T-helper 2 cell treated with Interferon-gamma antibody and Interleukin-4, amounts not matched to agents 100 ng/mL and 5 ng/mL, for 36 hours (primary cell): ENCODE results near the gene RALGPS2. TPM values are rescaled to one million over a fixed set of nuclear protein-coding genes. Genes with fewer than 3 reads are reported as not detected.

Experiments used
- intact Hi-C: fragments of 100-400 bp; cut with micrococcal nuclease; formaldehyde crosslinking; loops from one replicate; pipeline ENCODE4 v1.15.1; 2023
- total RNA-seq: library from RNA; stranded (reverse); gene quantifications from 2 replicates; pipeline ENCODE4 v1.2.3, GENCODE V29; 2022

RALGPS2 gene, protein sequence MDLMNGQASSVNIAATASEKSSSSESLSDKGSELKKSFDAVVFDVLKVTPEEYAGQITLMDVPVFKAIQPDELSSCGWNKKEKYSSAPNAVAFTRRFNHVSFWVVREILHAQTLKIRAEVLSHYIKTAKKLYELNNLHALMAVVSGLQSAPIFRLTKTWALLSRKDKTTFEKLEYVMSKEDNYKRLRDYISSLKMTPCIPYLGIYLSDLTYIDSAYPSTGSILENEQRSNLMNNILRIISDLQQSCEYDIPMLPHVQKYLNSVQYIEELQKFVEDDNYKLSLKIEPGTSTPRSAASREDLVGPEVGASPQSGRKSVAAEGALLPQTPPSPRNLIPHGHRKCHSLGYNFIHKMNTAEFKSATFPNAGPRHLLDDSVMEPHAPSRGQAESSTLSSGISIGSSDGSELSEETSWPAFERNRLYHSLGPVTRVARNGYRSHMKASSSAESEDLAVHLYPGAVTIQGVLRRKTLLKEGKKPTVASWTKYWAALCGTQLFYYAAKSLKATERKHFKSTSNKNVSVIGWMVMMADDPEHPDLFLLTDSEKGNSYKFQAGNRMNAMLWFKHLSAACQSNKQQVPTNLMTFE
- total RNA-seq = 2.0 and 3.3 TPM in 2 replicates

- intact Hi-C loops = loop anchor here (1.0 to 10.0 kb wide), 7 partner anchors 182 to 1910 kb away; partner anchors contain the start of genes AXDND1, FAM20B, QSOX1 and SOAT1
Measured at GRCh38 chr1:178724728-178725465, at the start of gene RALGPS2. Gene RALGPS2, plus strand, starts transcription at chr1:178725244. Its CDS starts 51,521 bp downstream, at chr1:178776765.

DNA sequence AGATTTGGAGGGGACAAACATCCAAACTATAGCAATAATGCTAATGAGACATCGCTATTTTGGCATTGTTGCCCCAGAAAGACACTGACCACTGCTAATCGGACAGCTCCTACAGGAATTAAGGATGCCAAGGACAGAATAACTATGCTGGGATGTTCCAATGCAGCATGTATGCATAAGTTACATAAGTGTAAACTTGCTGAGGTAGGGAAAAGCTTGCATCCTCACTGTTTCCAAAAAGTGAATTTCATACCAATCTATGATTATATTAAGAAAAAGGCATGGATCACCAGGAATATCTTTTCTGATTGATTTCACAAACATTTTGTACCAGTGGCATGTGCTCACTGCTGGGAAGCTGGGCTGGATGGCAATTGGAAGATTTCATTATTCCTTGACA lies 45.8 kb upstream of the RALGPS2 start:
- intact Hi-C loops = no loop called here

DNA sequence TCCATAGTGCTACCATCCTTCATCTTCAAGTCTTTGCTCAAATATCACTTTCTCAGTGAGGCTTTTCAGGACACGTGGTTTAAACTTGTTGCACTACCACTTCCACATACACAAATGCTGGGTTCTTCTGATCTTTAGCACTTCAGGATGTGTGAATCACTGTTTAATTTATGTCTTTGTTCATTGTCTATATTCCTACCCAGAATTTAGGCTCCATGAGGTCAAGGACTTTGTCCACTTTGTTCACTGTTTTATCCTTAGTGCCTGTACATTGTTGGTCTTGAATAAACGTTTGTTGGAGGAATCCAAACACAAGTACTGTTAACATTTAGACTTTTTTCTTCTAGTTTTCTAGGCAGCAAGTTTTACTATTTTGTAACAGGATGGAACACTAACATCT lies 42.6 kb upstream of the RALGPS2 start:
- intact Hi-C loops = no loop called here

DNA sequence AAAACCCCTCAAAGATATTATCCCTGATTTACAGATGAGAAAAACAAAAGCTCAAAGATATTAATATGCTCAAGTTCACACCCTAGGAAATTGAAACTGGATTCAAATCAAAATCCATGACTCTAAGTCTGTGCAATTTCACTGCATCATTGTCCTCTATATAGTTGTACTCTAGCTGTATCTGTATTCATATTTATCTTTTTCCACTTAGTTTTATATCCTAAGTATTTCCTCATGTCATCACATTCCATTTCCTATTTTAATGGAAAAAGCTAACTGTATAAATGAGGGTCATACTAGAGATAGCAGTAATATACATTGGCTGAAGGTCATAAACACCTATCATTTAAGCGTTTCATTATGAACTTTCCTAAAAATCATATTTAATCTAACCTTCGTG lies 42.2 kb upstream of the RALGPS2 start:
- intact Hi-C loops = no loop called here

- intact Hi-C loops = no loop called here
Measured at GRCh38 chr1:178683291-178683690, 41.8 kb upstream of the RALGPS2 start.

GRCh38 chr1:178684111-178684510 lies 40.9 kb upstream of the RALGPS2 start:
- intact Hi-C loops = no loop called here

GRCh38 chr1:178684542-178685000 lies 40.5 kb upstream of the RALGPS2 start:
- intact Hi-C loops = no loop called here

GRCh38 chr1:178686407-178686806 lies 38.6 kb upstream of the RALGPS2 start:
- intact Hi-C loops = no loop called here

GRCh38 chr1:178688244-178688643 lies 36.8 kb upstream of the RALGPS2 start:
- intact Hi-C loops = no loop called here

- intact Hi-C loops = no loop called here
Measured at GRCh38 chr1:178689769-178690168, 35.3 kb upstream of the RALGPS2 start.

- intact Hi-C loops = no loop called here
Measured at GRCh38 chr1:178690496-178690895, 34.5 kb upstream of the RALGPS2 start.

GRCh38 chr1:178692564-178693327 lies 32.3 kb upstream of the RALGPS2 start:
- intact Hi-C loops = no loop called here

GRCh38 chr1:178693366-178693765 lies 31.7 kb upstream of the RALGPS2 start:
- intact Hi-C loops = no loop called here

GRCh38 chr1:178694923-178695525 lies 30.0 kb upstream of the RALGPS2 start:
- intact Hi-C loops = no loop called here

- intact Hi-C loops = no loop called here
Measured at GRCh38 chr1:178702146-178702545, 22.9 kb upstream of the RALGPS2 start.

DNA sequence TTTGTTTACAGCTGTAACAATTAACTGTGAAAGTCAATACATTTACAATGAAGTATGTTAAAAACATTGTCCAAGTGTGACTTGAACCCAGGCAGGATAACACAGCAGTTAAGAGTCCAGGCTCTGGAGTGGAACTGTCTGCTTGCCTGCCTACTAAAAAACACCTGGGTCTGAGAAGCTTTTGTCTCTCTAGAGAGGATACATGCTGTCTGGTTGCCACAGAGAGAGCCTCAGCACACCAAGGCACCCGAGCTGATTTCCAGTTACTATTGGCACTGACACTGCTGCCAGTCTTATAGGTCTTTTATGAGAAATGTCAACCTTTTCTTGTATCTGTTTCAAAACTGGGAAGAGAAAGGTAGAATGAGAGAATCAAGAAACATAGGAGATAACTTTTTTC lies 20.2 kb upstream of the RALGPS2 start:
- intact Hi-C loops = no loop called here

DNA sequence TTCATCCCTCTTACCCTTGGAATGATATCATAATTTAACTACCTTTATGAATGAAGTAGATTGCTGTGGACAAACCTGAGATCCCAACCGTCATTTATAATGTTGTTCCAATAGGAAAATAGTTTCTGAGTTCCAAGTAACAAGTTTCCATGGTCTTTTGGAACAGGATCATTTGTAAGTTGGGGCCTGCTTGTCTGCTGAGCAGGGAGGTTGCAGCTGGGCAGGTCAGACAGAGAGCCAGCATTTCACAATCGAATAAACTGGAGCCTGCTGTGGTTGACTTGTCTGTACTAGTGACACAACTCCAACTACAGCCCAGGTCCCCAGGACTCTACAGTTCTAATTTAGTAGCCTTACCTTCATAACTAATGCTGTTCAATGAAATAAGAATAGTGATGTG lies 18.6 kb upstream of the RALGPS2 start:
- intact Hi-C loops = no loop called here

GRCh38 chr1:178713259-178713658 lies 11.8 kb upstream of the RALGPS2 start:
- intact Hi-C loops = no loop called here

GRCh38 chr1:178714453-178714852 lies 10.6 kb upstream of the RALGPS2 start:
- intact Hi-C loops = no loop called here

DNA sequence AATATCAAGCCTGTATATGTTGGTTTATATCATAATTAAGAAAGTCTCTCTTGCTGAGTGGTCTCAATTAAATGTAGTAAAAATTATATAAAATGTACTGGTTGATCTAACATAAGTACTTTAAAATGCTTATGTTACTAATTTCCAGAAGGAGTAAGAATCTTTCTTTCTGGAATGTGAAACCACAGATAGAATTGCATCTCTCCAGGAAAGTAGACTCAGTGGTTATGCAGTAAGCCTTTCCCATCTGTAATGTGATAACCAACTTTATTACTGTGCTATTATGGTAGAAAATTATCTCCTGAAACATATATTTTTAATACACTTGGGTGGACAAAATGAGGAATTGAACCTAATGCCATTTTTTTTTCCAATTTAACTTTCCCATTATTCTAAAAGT lies 8.9 kb upstream of the RALGPS2 start:
- intact Hi-C loops = no loop called here

DNA sequence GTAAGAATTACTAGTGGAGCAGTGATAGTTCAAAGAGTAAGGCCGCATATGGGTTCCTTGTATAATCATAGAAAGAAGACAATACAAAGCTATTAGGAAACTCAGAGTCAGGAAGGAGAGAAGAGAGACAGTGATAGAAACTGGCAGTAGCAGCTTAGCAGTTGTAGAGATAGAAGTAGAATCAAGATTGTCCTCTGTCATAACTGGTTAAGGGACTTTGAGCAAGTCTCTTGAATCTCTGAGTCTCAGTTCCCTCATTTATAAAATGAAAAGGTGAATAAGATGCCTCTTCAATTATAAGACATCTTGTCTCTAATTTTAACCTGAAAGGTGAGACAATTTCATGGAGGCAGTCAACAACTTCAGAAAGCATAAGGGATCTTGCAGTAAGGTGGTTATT lies 6.5 kb upstream of the RALGPS2 start:
- intact Hi-C loops = no loop called here
